Measurements from ENCODE around the gene C5orf24.
"Not testable (repeated sequence)": the region's sequence is repeated elsewhere in the genome, so short reads cannot be mapped to it uniquely, and the experiment has no call there.

The C5orf24 gene

GRCh38 chr5:134880937-134881336, 35.2 kb downstream of the C5orf24 start:
- not testable (repeated sequence) for H3K4me3 Mint-ChIP-seq; ATAC-seq; H3K9me3 Mint-ChIP-seq; H3K27ac Mint-ChIP-seq; DNase-seq (ENCODE audit: low spot score in 2 of 2)
- Mint-ChIP-seq H3K36me3 (peaks cover 36% of the 10 kb centered on the region), H3K4me1 (peaks cover 31% of the 10 kb centered on the region)

- Mint-ChIP-seq H3K36me3 (peaks cover 33% of the 10 kb centered on the region), H3K4me1 (peaks cover 23% of the 10 kb centered on the region)
- not testable (repeated sequence) for H3K27ac Mint-ChIP-seq; H3K4me3 Mint-ChIP-seq; H3K9me3 Mint-ChIP-seq; ATAC-seq; DNase-seq (ENCODE audit: low spot score in 2 of 2)
Measured at GRCh38 chr5:134881711-134882110, 35.9 kb downstream of the C5orf24 start.

- DNase-seq (ENCODE audit: low spot score in 2 of 2) (no peak), ATAC-seq (no peak)
- H3K9me3 Mint-ChIP-seq = no peaks in the 10 kb centered on the region
- H3K4me3 Mint-ChIP-seq = no peak overlapping the region
- H3K36me3 Mint-ChIP-seq = peaks cover 52% of the 10 kb centered on the region
- H3K27ac Mint-ChIP-seq = peak overlapping the region; percentile 37
- peaks cover 15% of the 10 kb centered on the region for H3K4me1 Mint-ChIP-seq
Measured at GRCh38 chr5:134887593-134888159, 41.9 kb downstream of the C5orf24 start.

- no peak for ATAC-seq
- peaks cover 67% of the 10 kb centered on the region for H3K36me3 Mint-ChIP-seq
- no peak overlapping the region for H3K4me3 Mint-ChIP-seq
- no peak for DNase-seq (ENCODE audit: low spot score in 2 of 2)
- H3K9me3 Mint-ChIP-seq = no peaks in the 10 kb centered on the region
- peaks cover 15% of the 10 kb centered on the region for H3K4me1 Mint-ChIP-seq
- peak overlapping the region; percentile 45 for H3K27ac Mint-ChIP-seq
Measured at GRCh38 chr5:134889335-134889734, 43.6 kb downstream of the C5orf24 start.

- no peak overlapping the region for H3K4me3 Mint-ChIP-seq
- H3K36me3 Mint-ChIP-seq = peaks cover 86% of the 10 kb centered on the region
- no peak for DNase-seq (ENCODE audit: low spot score in 2 of 2)
- no peaks in the 10 kb centered on the region for H3K9me3 Mint-ChIP-seq
- no peak overlapping the region for H3K27ac Mint-ChIP-seq
- ATAC-seq = no peak
- H3K4me1 Mint-ChIP-seq = peaks cover 7% of the 10 kb centered on the region
Measured at GRCh38 chr5:134891473-134891872, 45.7 kb downstream of the C5orf24 start.

- H3K27ac Mint-ChIP-seq = no peak overlapping the region
- DNase-seq (ENCODE audit: low spot score in 2 of 2) = no peak
- no peaks in the 10 kb centered on the region for H3K9me3 Mint-ChIP-seq
- H3K4me1 Mint-ChIP-seq = peaks cover 6% of the 10 kb centered on the region
- no peak overlapping the region for H3K4me3 Mint-ChIP-seq
- ATAC-seq = no peak
- H3K36me3 Mint-ChIP-seq = peaks cover 90% of the 10 kb centered on the region
Measured at GRCh38 chr5:134892282-134892681, 46.5 kb downstream of the C5orf24 start.

GRCh38 chr5:134892926-134893325, 47.2 kb downstream of the C5orf24 start:
- Mint-ChIP-seq H3K36me3 (peaks cover 90% of the 10 kb centered on the region), H3K4me1 (no peaks in the 10 kb centered on the region), H3K27ac (no peak overlapping the region), H3K9me3 (no peaks in the 10 kb centered on the region), H3K4me3 (no peak overlapping the region)
- no peak for ATAC-seq
- DNase-seq (ENCODE audit: low spot score in 2 of 2) = no peak

GRCh38 chr5:134893748-134894505, 48.2 kb downstream of the C5orf24 start:
- H3K36me3 Mint-ChIP-seq = peaks cover 90% of the 10 kb centered on the region
- no peaks in the 10 kb centered on the region for H3K9me3 Mint-ChIP-seq
- no peak for ATAC-seq
- H3K4me3 Mint-ChIP-seq = no peak overlapping the region
- no peak overlapping the region for H3K27ac Mint-ChIP-seq
- no peak for DNase-seq (ENCODE audit: low spot score in 2 of 2)
- no peaks in the 10 kb centered on the region for H3K4me1 Mint-ChIP-seq

- Mint-ChIP-seq H3K4me1 (peaks cover 10% of the 10 kb centered on the region), H3K27ac (peak overlapping the region; percentile 85), H3K4me3 (no peak overlapping the region), H3K9me3 (no peaks in the 10 kb centered on the region), H3K36me3 (peaks cover 56% of the 10 kb centered on the region)
- no peak for DNase-seq (ENCODE audit: low spot score in 2 of 2)
- ATAC-seq = no peak
Measured at GRCh38 chr5:134902071-134902801, 56.5 kb downstream of the C5orf24 start.

- H3K4me3 Mint-ChIP-seq = peak within 1 kb of the TSS; percentile 87
- H3K27ac Mint-ChIP-seq = peak within 1 kb of the TSS; percentile 97
- peak; percentile 93 for ATAC-seq
- peak; percentile 93 to 96 for DNase-seq (ENCODE audit: low spot score in 2 of 2)
- peaks cover 31% of the 10 kb centered on the region for H3K36me3 Mint-ChIP-seq
- H3K9me3 Mint-ChIP-seq = no peaks in the 10 kb centered on the region
- H3K4me1 Mint-ChIP-seq = peaks cover 10% of the 10 kb centered on the region
Measured at GRCh38 chr5:134904610-134905245, 59.0 kb downstream of the C5orf24 start, which contains the start of gene PCBD2. TSS of gene PCBD2 (plus strand) at chr5:134905131. CDS start at chr5:134905140, 9 bp downstream.

- Mint-ChIP-seq H3K36me3 (peaks cover 25% of the 10 kb centered on the region), H3K27ac (peak overlapping the region; percentile 97), H3K9me3 (no peaks in the 10 kb centered on the region), H3K4me1 (peaks cover 10% of the 10 kb centered on the region), H3K4me3 (peak overlapping the region; percentile 87)
- ATAC-seq (peak; percentile 47), DNase-seq (ENCODE audit: low spot score in 2 of 2) (peak in 1 of 2 donors; percentile 87)
Measured at GRCh38 chr5:134905246-134905996, 59.7 kb downstream of the C5orf24 start.

GRCh38 chr5:134906811-134907210, 61.0 kb downstream of the C5orf24 start:
- H3K36me3 Mint-ChIP-seq = peaks cover 34% of the 10 kb centered on the region
- H3K27ac Mint-ChIP-seq = peak overlapping the region; percentile 97
- ATAC-seq (no peak), DNase-seq (ENCODE audit: low spot score in 2 of 2) (no peak)
- no peaks in the 10 kb centered on the region for H3K9me3 Mint-ChIP-seq
- peaks cover 14% of the 10 kb centered on the region for H3K4me1 Mint-ChIP-seq
- peak overlapping the region; percentile 87 for H3K4me3 Mint-ChIP-seq
